ENCODE data around the gene GALNT10.

- TF ChIP-seq POLR2AphosphoS5 (IDR thresholded peaks at IDR 0.05), result no peak
- TF ChIP-seq, protein P1, sequence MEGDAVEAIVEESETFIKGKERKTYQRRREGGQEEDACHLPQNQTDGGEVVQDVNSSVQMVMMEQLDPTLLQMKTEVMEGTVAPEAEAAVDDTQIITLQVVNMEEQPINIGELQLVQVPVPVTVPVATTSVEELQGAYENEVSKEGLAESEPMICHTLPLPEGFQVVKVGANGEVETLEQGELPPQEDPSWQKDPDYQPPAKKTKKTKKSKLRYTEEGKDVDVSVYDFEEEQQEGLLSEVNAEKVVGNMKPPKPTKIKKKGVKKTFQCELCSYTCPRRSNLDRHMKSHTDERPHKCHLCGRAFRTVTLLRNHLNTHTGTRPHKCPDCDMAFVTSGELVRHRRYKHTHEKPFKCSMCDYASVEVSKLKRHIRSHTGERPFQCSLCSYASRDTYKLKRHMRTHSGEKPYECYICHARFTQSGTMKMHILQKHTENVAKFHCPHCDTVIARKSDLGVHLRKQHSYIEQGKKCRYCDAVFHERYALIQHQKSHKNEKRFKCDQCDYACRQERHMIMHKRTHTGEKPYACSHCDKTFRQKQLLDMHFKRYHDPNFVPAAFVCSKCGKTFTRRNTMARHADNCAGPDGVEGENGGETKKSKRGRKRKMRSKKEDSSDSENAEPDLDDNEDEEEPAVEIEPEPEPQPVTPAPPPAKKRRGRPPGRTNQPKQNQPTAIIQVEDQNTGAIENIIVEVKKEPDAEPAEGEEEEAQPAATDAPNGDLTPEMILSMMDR (IDR thresholded peaks at IDR 0.05), result no peak
- no peak for TF ChIP-seq POLR2A (IDR thresholded peaks at IDR 0.05)
- TF ChIP-seq EP300 (IDR thresholded peaks at IDR 0.05), result no peak
Measured at GRCh38 chr5:154410786-154411185, 220.3 kb downstream of the GALNT10 start.

All from stomach (tissue), 4 donors.